ENCODE measurements around the gene RNF26. TPM values are rescaled to one million over a fixed set of nuclear protein-coding genes. Genes with fewer than 3 reads are reported as not detected.

RNF26 gene
- total and polyA plus RNA-seq, 2 of the 13 experiments (the other 11 are each of a cell fraction or from before 2014, with no cell fraction given), result 11.9 to 26.3 TPM

DNA sequence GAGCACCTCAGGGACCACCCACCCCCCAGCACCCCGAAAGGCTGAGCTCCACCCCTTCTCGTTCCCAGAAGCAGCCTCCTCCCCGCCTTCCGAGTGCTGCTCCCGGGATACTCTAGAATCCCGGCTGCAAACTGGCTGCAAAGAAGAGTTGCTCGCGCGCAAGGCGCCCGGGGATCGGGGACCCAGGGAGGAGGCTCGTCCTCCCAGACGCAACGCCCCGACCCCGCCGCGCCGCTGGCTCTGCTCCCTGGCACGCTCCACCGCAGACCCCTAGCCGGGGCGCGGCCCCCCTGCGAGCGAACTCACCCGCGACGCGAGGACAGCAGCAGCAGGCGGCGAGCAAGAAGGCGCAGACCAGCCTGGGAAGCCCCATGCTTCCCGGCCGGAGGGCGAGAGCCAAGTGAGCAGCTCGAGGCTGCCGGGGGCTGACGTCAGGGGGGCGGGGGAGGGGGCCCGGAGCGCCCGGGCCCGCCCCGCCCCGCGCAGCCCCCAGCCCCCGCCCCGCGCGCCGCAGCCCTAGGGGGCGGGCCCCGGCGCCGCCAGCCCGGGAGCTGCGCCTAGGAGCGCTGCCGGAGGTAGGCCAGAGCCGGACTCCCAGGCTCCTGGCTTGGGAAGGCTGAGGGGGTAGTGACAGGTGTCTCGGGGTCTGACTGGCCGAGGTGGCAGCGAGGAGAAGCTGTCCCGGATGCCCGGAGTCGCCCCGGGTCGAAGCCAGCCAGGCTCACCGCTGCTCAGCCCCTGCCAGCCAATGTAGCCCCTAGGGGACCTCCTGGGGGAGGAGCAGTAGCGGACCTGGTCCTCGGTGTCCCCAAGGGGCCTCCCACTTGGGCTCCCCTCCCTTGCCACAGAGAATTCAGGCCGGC, 17.4 kb upstream of the RNF26 start, which contains the start of gene MCAM (continued):
- TF ChIP-seq ZBTB21 (CRISPR knock-in tag; IDR thresholded peaks at IDR 0.05), result no peak
- TF ChIP-seq, protein P1, sequence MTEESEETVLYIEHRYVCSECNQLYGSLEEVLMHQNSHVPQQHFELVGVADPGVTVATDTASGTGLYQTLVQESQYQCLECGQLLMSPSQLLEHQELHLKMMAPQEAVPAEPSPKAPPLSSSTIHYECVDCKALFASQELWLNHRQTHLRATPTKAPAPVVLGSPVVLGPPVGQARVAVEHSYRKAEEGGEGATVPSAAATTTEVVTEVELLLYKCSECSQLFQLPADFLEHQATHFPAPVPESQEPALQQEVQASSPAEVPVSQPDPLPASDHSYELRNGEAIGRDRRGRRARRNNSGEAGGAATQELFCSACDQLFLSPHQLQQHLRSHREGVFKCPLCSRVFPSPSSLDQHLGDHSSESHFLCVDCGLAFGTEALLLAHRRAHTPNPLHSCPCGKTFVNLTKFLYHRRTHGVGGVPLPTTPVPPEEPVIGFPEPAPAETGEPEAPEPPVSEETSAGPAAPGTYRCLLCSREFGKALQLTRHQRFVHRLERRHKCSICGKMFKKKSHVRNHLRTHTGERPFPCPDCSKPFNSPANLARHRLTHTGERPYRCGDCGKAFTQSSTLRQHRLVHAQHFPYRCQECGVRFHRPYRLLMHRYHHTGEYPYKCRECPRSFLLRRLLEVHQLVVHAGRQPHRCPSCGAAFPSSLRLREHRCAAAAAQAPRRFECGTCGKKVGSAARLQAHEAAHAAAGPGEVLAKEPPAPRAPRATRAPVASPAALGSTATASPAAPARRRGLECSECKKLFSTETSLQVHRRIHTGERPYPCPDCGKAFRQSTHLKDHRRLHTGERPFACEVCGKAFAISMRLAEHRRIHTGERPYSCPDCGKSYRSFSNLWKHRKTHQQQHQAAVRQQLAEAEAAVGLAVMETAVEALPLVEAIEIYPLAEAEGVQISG (CRISPR knock-in tag; IDR thresholded peaks at IDR 0.05), result 0 out of 2 replicates have a peak, but pooled peaks have one; percentile 11
- 0 out of 2 replicates have a peak, but pooled peaks have one; percentile 41 for TF ChIP-seq ZNF547 (CRISPR knock-in tag; IDR thresholded peaks at IDR 0.05)
- TF ChIP-seq SRSF9 (IDR thresholded peaks at IDR 0.05; ENCODE audit: borderline replicate concordance, insufficient read depth, low read depth, low read length, poor library complexity, severe bottlenecking), result no peak
- TF ChIP-seq, protein P2, sequence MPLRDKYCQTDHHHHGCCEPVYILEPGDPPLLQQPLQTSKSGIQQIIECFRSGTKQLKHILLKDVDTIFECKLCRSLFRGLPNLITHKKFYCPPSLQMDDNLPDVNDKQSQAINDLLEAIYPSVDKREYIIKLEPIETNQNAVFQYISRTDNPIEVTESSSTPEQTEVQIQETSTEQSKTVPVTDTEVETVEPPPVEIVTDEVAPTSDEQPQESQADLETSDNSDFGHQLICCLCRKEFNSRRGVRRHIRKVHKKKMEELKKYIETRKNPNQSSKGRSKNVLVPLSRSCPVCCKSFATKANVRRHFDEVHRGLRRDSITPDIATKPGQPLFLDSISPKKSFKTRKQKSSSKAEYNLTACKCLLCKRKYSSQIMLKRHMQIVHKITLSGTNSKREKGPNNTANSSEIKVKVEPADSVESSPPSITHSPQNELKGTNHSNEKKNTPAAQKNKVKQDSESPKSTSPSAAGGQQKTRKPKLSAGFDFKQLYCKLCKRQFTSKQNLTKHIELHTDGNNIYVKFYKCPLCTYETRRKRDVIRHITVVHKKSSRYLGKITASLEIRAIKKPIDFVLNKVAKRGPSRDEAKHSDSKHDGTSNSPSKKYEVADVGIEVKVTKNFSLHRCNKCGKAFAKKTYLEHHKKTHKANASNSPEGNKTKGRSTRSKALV (CRISPR knock-in tag; IDR thresholded peaks at IDR 0.05), result peak; percentile 74; the same call in 1 of the 2 replicates
- TF ChIP-seq TBP (CRISPR knock-in tag; IDR thresholded peaks at IDR 0.05), result no peak
- TF ChIP-seq LCORL (IDR thresholded peaks at IDR 0.05), result no peak
- no peak for TF ChIP-seq LCORL (CRISPR knock-in tag; IDR thresholded peaks at IDR 0.05)
- TF ChIP-seq, protein P3, sequence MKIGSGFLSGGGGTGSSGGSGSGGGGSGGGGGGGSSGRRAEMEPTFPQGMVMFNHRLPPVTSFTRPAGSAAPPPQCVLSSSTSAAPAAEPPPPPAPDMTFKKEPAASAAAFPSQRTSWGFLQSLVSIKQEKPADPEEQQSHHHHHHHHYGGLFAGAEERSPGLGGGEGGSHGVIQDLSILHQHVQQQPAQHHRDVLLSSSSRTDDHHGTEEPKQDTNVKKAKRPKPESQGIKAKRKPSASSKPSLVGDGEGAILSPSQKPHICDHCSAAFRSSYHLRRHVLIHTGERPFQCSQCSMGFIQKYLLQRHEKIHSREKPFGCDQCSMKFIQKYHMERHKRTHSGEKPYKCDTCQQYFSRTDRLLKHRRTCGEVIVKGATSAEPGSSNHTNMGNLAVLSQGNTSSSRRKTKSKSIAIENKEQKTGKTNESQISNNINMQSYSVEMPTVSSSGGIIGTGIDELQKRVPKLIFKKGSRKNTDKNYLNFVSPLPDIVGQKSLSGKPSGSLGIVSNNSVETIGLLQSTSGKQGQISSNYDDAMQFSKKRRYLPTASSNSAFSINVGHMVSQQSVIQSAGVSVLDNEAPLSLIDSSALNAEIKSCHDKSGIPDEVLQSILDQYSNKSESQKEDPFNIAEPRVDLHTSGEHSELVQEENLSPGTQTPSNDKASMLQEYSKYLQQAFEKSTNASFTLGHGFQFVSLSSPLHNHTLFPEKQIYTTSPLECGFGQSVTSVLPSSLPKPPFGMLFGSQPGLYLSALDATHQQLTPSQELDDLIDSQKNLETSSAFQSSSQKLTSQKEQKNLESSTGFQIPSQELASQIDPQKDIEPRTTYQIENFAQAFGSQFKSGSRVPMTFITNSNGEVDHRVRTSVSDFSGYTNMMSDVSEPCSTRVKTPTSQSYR (CRISPR knock-in tag; IDR thresholded peaks at IDR 0.05; ENCODE audit: borderline replicate concordance), result 0 out of 2 replicates have a peak, but pooled peaks have one; percentile 12
- TF ChIP-seq, protein P4, sequence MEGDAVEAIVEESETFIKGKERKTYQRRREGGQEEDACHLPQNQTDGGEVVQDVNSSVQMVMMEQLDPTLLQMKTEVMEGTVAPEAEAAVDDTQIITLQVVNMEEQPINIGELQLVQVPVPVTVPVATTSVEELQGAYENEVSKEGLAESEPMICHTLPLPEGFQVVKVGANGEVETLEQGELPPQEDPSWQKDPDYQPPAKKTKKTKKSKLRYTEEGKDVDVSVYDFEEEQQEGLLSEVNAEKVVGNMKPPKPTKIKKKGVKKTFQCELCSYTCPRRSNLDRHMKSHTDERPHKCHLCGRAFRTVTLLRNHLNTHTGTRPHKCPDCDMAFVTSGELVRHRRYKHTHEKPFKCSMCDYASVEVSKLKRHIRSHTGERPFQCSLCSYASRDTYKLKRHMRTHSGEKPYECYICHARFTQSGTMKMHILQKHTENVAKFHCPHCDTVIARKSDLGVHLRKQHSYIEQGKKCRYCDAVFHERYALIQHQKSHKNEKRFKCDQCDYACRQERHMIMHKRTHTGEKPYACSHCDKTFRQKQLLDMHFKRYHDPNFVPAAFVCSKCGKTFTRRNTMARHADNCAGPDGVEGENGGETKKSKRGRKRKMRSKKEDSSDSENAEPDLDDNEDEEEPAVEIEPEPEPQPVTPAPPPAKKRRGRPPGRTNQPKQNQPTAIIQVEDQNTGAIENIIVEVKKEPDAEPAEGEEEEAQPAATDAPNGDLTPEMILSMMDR (CRISPR knock-in tag; IDR thresholded peaks at IDR 0.05), result 0 out of 2 replicates have a peak, but pooled peaks have one; percentile 9
- peak; percentile 59; the same call in 1 of the 2 replicates for TF ChIP-seq HNRNPL (IDR thresholded peaks at IDR 0.05; ENCODE audit: low read depth, low read length)
- 0 out of 2 replicates have a peak, but pooled peaks have one; percentile 56 for TF ChIP-seq ZNF33B (CRISPR knock-in tag; IDR thresholded peaks at IDR 0.05)
